Upper lobe of left lung (tissue), 4 donors: ENCODE results near the gene OSBPL3.

Experiments
- POLR2AphosphoS5 ChIP-seq, 2 donors: sonication (generic); formaldehyde crosslinking; IDR thresholded peaks; one replicate each; pipeline ENCODE4 v1.5.1; 2017; ENCODE audit warnings: antibody characterized with exemption in 2 of 2
- TF ChIP-seq, protein P1 (sequence below), 6 experiments: fragments of 450-650 bp in 4 of 6; fragments of 200-600 bp in 2 of 6; sonication (generic) in 2 of 6; IDR thresholded peaks; one replicate each; pipeline ENCODE4 v1.5.1; 2016 to 2019; ENCODE audit warnings: antibody characterized with exemption in 6 of 6

- TF ChIP-seq, protein P1, sequence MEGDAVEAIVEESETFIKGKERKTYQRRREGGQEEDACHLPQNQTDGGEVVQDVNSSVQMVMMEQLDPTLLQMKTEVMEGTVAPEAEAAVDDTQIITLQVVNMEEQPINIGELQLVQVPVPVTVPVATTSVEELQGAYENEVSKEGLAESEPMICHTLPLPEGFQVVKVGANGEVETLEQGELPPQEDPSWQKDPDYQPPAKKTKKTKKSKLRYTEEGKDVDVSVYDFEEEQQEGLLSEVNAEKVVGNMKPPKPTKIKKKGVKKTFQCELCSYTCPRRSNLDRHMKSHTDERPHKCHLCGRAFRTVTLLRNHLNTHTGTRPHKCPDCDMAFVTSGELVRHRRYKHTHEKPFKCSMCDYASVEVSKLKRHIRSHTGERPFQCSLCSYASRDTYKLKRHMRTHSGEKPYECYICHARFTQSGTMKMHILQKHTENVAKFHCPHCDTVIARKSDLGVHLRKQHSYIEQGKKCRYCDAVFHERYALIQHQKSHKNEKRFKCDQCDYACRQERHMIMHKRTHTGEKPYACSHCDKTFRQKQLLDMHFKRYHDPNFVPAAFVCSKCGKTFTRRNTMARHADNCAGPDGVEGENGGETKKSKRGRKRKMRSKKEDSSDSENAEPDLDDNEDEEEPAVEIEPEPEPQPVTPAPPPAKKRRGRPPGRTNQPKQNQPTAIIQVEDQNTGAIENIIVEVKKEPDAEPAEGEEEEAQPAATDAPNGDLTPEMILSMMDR (IDR thresholded peaks at IDR 0.05), result no peak
- no peak for TF ChIP-seq POLR2AphosphoS5 (IDR thresholded peaks at IDR 0.05)
Measured at GRCh38 chr7:24836084-24836483, 143.9 kb downstream of the OSBPL3 start.
